Vagina (tissue), 2 donors: ENCODE measurements around the gene TERT. TPM values are rescaled to one million over a fixed set of nuclear protein-coding genes. Genes with fewer than 3 reads are reported as not detected.

ENCODE experiments used
- DNase-seq, 2 donors: peaks; one replicate each; pipeline ENCODE4 v3.0.0-alpha.2; 2017; ENCODE audit errors: extremely low spot score in 2 of 2
- H3K27ac ChIP-seq: fragments of 200-600 bp; sonication (generic); one replicate; pipeline ENCODE4 v1.5.1; 2019
- H3K27me3 ChIP-seq: fragments of 200-600 bp; sonication (generic); one replicate; pipeline ENCODE4 v1.5.1; 2019
- H3K36me3 ChIP-seq, 2 donors: fragments of 200-600 bp; sonication (generic); one replicate each; pipeline ENCODE4 v1.5.1; 2017 to 2019
- H3K4me1 ChIP-seq: fragments of 200-600 bp; sonication (generic); one replicate; pipeline ENCODE4 v1.5.1; 2019
- H3K4me3 ChIP-seq, 2 donors: fragments of 200-600 bp; sonication (generic); 1 replicate in 1 of 2; 2 replicates in 1 of 2; pipeline ENCODE4 v1.5.1; 2016 to 2019
- H3K9me3 ChIP-seq: fragments of 200-600 bp; sonication (generic); one replicate; pipeline ENCODE4 v1.5.1; 2019
- CTCF ChIP-seq, 3 experiments: fragments of 450-650 bp in 2 of 3; fragments of 200-600 bp in 1 of 3; sonication (generic) in 1 of 3; IDR thresholded peaks; one replicate each; pipeline ENCODE4 v1.5.1; 2017 to 2019; ENCODE audit warnings: antibody characterized with exemption in 3 of 3, mild to moderate bottlenecking in 2 of 3, moderate library complexity in 2 of 3
- POLR2A ChIP-seq, 2 donors: fragments of 450-650 bp; IDR thresholded peaks; one replicate each; pipeline ENCODE4 v1.6.1; 2017; ENCODE audit warnings: antibody characterized with exemption in 2 of 2, mild to moderate bottlenecking in 2 of 2, moderate library complexity in 2 of 2
- POLR2AphosphoS5 ChIP-seq, 2 donors: sonication (generic); formaldehyde crosslinking; IDR thresholded peaks; one replicate each; pipeline ENCODE4 v1.9.0; 2017; ENCODE audit warnings: antibody characterized with exemption in 2 of 2, mild to moderate bottlenecking in 2 of 2, low read depth in 1 of 2; ENCODE audit not compliant: insufficient read depth in 1 of 2
- intact Hi-C: fragments of 100-400 bp; cut with DNase I; formaldehyde crosslinking; loops from one replicate; pipeline ENCODE4 v1.15.1; 2023
- total RNA-seq: library from RNA; depleted of rRNA; stranded (reverse); fragments of >200 nt; gene quantifications from one replicate; pipeline ENCODE4 v1.2.3, GENCODE V29; 2016

TERT gene
- total RNA-seq, 1 donor from 2014 or later, result not detected

DNA sequence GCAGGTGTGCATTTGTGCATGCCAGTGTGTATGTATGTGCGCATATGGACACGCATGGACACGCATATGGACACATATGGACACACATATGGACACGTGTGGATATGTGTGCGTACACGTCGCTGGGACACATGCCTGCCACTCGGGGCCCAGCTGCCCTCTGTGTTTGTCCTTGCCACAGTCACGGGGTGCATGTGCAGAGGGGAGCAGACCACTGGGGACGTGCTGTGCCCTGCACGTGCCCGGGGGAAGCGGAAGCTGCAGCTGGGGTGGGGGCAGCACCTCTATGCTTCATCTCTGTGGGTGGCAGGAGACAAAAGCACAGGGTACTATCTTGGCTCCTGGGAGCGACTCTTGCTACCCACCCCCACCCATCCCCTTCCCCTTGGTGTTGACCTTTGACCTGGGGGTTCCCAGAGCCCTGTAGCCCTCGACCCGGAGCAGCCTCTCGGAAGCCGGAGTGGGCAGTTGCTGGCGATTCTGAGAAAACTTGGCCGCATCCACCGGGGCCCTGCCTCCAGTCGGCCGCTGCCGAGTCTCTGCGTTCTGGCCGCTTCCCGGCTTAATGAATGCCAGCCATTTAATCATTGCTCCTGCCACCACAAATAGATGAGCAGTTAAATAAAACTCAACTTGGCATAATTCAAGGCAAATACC lies 72.1 kb downstream of the TERT start:
- Histone ChIP-seq H3K4me1 (no peaks in the 10 kb centered on the region), H3K27ac (no peak overlapping the region), H3K4me3 (no peak overlapping the region), H3K27me3 (no peaks in the 10 kb centered on the region), H3K36me3 (no peaks in the 10 kb centered on the region), H3K9me3 (no peaks in the 10 kb centered on the region)
- intact Hi-C loops, result no loop called here
- TF ChIP-seq POLR2AphosphoS5 (IDR thresholded peaks at IDR 0.05; ENCODE audit: insufficient read depth in 1 of 2, low read depth in 1 of 2) (no peak), POLR2A (IDR thresholded peaks at IDR 0.05) (no peak), CTCF (IDR thresholded peaks at IDR 0.05) (no peak)
- DNase-seq, result no peak

GRCh38 chr5:1222147-1222546 lies 72.7 kb downstream of the TERT start:
- no peaks in the 10 kb centered on the region for H3K27me3 ChIP-seq
- TF ChIP-seq POLR2AphosphoS5 (IDR thresholded peaks at IDR 0.05; ENCODE audit: insufficient read depth in 1 of 2, low read depth in 1 of 2) (no peak), POLR2A (IDR thresholded peaks at IDR 0.05) (no peak), CTCF (IDR thresholded peaks at IDR 0.05) (no peak)
- intact Hi-C loops, result no loop called here

GRCh38 chr5:1221721-1222120 lies 73.1 kb downstream of the TERT start:
- no peaks in the 10 kb centered on the region for H3K4me1 ChIP-seq
- no peaks in the 10 kb centered on the region for H3K9me3 ChIP-seq
- DNase-seq, result no peak
- no peaks in the 10 kb centered on the region for H3K27me3 ChIP-seq
- no peaks in the 10 kb centered on the region for H3K36me3 ChIP-seq
- no peak overlapping the region for H3K27ac ChIP-seq
- intact Hi-C loops, result no loop called here
- no peak overlapping the region for H3K4me3 ChIP-seq
- no peak for TF ChIP-seq POLR2AphosphoS5 (IDR thresholded peaks at IDR 0.05; ENCODE audit: insufficient read depth in 1 of 2, low read depth in 1 of 2)
- no peak for TF ChIP-seq POLR2A (IDR thresholded peaks at IDR 0.05)
- no peak for TF ChIP-seq CTCF (IDR thresholded peaks at IDR 0.05)

More at GRCh38 chr5:1222147-1222546, 72.7 kb downstream of the TERT start:
- no peak for DNase-seq
- Histone ChIP-seq H3K4me1 (no peaks in the 10 kb centered on the region), H3K9me3 (no peaks in the 10 kb centered on the region), H3K4me3 (no peak overlapping the region), H3K36me3 (no peaks in the 10 kb centered on the region), H3K27ac (no peak overlapping the region)

DNA sequence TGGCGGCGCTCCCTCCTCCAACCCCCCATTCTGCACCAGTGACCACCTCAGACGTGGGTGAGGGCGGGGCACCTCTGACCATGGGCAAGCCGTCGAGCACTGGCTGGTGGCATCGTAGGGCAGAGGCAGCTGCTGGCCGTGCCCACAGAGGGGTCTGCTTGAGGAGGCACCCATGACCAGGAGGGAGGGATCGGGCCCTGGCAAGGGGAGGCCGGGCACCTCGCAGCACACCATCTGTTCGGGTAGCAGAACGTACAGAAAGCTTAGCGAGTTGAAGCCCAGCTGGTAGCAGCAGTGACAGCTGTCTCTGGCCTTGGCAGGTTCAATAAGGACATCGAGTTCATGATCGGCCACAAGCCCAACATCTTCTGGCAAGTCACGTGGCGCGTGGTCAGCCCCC lies 74.0 kb downstream of the TERT start:
- no peak overlapping the region for H3K4me3 ChIP-seq
- no peak overlapping the region for H3K27ac ChIP-seq
- no peaks in the 10 kb centered on the region for H3K27me3 ChIP-seq
- H3K4me1 ChIP-seq, result no peaks in the 10 kb centered on the region
- no peak for TF ChIP-seq CTCF (IDR thresholded peaks at IDR 0.05)
- TF ChIP-seq POLR2A (IDR thresholded peaks at IDR 0.05), result no peak
- TF ChIP-seq POLR2AphosphoS5 (IDR thresholded peaks at IDR 0.05; ENCODE audit: insufficient read depth in 1 of 2, low read depth in 1 of 2), result no peak
- no peak for DNase-seq
- intact Hi-C loops, result no loop called here
- H3K9me3 ChIP-seq, result no peaks in the 10 kb centered on the region
- H3K36me3 ChIP-seq, result no peaks in the 10 kb centered on the region

DNA sequence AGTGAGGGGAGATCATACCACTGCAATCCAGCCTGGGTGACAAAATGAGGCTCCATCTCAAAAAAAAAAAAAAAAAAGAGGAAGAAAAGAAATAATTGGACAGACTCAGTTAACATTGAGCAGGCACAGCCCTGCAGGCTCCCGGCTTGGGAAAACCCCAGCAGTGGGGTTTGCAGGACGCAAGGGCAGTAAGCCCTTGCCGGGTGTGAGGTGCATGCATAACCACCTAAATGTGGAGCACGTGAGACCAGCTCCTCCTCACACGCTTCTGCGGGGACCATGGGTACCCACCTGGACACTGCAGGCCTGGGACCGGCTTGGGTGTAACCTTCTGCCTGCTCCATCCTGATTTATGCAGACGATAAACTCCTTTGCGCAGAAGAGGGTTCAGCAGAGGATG lies 74.5 kb downstream of the TERT start:
- Histone ChIP-seq H3K4me1 (no peaks in the 10 kb centered on the region), H3K27me3 (no peaks in the 10 kb centered on the region), H3K36me3 (no peaks in the 10 kb centered on the region), H3K4me3 (no peak overlapping the region), H3K9me3 (no peaks in the 10 kb centered on the region), H3K27ac (no peak overlapping the region)
- no peak for TF ChIP-seq POLR2A (IDR thresholded peaks at IDR 0.05)
- TF ChIP-seq CTCF (IDR thresholded peaks at IDR 0.05), result no peak
- no peak for TF ChIP-seq POLR2AphosphoS5 (IDR thresholded peaks at IDR 0.05; ENCODE audit: insufficient read depth in 1 of 2, low read depth in 1 of 2)
- no peak for DNase-seq
- intact Hi-C loops, result no loop called here
